B cell (primary cell): ENCODE results near the gene IL17RC. TPM values are rescaled to one million over a fixed set of nuclear protein-coding genes. Genes with fewer than 3 reads are reported as not detected.

Source experiments
- ATAC-seq: fragments of 200-7000 bp; cut with Tn5 transposase; one replicate; pipeline ENCODE4 v1.10.0; 2021; ENCODE audit warnings: low read depth, mild to moderate bottlenecking, moderate number of reproducible peaks, moderate library complexity
- CTCF ChIA-PET: fragments of 350-600 bp; sonication (Branson Sonifier 250); formaldehyde crosslinking; loops from one replicate; lab custom pipeline; 2021; ENCODE audit warnings: antibody characterized with exemption, inconsistent platforms; lab: Charles Lee
- POLR2A ChIA-PET: fragments of 350-600 bp; sonication (Branson Sonifier 250); formaldehyde crosslinking; loops from one replicate; lab custom pipeline; 2021; ENCODE audit warnings: antibody characterized with exemption; lab: Charles Lee
- DNase-seq: peaks from one replicate; pipeline ENCODE4 v3.0.0; 2013
- H2AFZ ChIP-seq: 2 replicates; pipeline ENCODE4 v1.6.1; 2012; ENCODE audit warnings: mild to moderate bottlenecking, low read depth, low read length; ENCODE audit not compliant: insufficient read depth, poor library complexity, severe bottlenecking
- H3K27ac ChIP-seq, 2 donors: 1 replicate in 1 of 2; 2 replicates in 1 of 2; pipeline ENCODE4 v1.5.1; 2012 to 2013; ENCODE audit warnings: low read length in 2 of 2, mild to moderate bottlenecking in 2 of 2, moderate library complexity in 1 of 2
- H3K27me3 ChIP-seq, 4 experiments: fragments of 200-600 bp in 1 of 4; sonication (generic) in 1 of 4; replicated peaks in 1 of 4; 1 replicate in 2 of 4; 2 replicates in 2 of 4; pipeline versions ENCODE4 v1.6.1 to v1.7.0; 2013 to 2016; ENCODE audit warnings: low read length in 3 of 4, mild to moderate bottlenecking in 2 of 4, mixed read lengths in 1 of 4, moderate library complexity in 1 of 4; ENCODE audit not compliant: insufficient read depth in 4 of 4, control insufficient read depth in 3 of 4; ENCODE audit errors: control extremely low read depth in 1 of 4
- H3K36me3 ChIP-seq, 2 experiments: replicated peaks in 1 of 2; 1 replicate in 1 of 2; 2 replicates in 1 of 2; pipeline versions ENCODE4 v1.6.1 to v1.7.1; 2013; ENCODE audit warnings: low read length in 1 of 2; ENCODE audit not compliant: insufficient read depth in 2 of 2, control insufficient read depth in 1 of 2; ENCODE audit errors: control extremely low read depth in 1 of 2, extremely low read depth in 1 of 2
- H3K4me1 ChIP-seq, 2 donors: fragments of 200-600 bp in 1 of 2; sonication (generic) in 1 of 2; 1 replicate in 1 of 2; 2 replicates in 1 of 2; pipeline versions ENCODE4 v1.5.1 to v1.6.1; 2013 to 2017; ENCODE audit warnings: low read length in 2 of 2; ENCODE audit not compliant: control insufficient read depth in 2 of 2, insufficient read depth in 2 of 2
- H3K4me2 ChIP-seq: replicated peaks from 2 replicates; pipeline ENCODE3; 2012; ENCODE audit warnings: mild to moderate bottlenecking, low read depth, low read length; ENCODE audit not compliant: poor library complexity, severe bottlenecking
- H3K4me3 ChIP-seq, 5 experiments: fragments of 200-600 bp in 1 of 5; sonication (generic) in 1 of 5; 1 replicate in 3 of 5; 2 replicates in 2 of 5; pipeline versions ENCODE4 v1.5.1 to v1.7.0; 2011 to 2016; ENCODE audit warnings: low read length in 4 of 5, mild to moderate bottlenecking in 4 of 5, low read depth in 2 of 5, control low read depth in 1 of 5, moderate library complexity in 1 of 5; ENCODE audit not compliant: insufficient read depth in 1 of 5; ENCODE audit errors: control extremely low read depth in 1 of 5, extremely low read depth in 1 of 5
- H3K79me2 ChIP-seq: fragments of 200-600 bp; sonication (generic); one replicate; pipeline ENCODE4 v1.6.0; 2016; ENCODE audit warnings: low read length; ENCODE audit not compliant: control insufficient read depth, insufficient read depth
- H3K9ac ChIP-seq: fragments of 200-600 bp; sonication (generic); 2 replicates; pipeline ENCODE4 v1.6.1; 2017; ENCODE audit warnings: mild to moderate bottlenecking, low read length, moderate library complexity
- H3K9me3 ChIP-seq, 3 donors: one replicate each; pipeline versions ENCODE4 v1.6.1 to v1.7.1; 2013; ENCODE audit warnings: low read length in 2 of 3; ENCODE audit not compliant: control insufficient read depth in 2 of 3, insufficient read depth in 1 of 3; ENCODE audit errors: control extremely low read depth in 1 of 3
- H4K20me1 ChIP-seq: 2 replicates; pipeline ENCODE4 v1.6.0; 2012; ENCODE audit warnings: mild to moderate bottlenecking, low read length; ENCODE audit not compliant: insufficient read depth, control insufficient read depth, poor library complexity, severe bottlenecking
- H3K27ac Mint-ChIP-seq: one replicate; pipeline ENCODE4 v1.8.0; 2021; ENCODE audit warnings: mixed read lengths
- H3K27me3 Mint-ChIP-seq: one replicate; pipeline ENCODE4 v1.8.0; 2021; ENCODE audit warnings: mixed read lengths
- H3K4me1 Mint-ChIP-seq: one replicate; pipeline ENCODE4 v1.8.0; 2021; ENCODE audit warnings: mixed read lengths
- H3K4me3 Mint-ChIP-seq: one replicate; pipeline ENCODE4 v1.8.0; 2021; ENCODE audit warnings: mixed read lengths
- H3K9me3 Mint-ChIP-seq: one replicate; pipeline ENCODE4 v1.8.0; 2022; ENCODE audit warnings: mixed read lengths; ENCODE audit not compliant: insufficient read depth
- CTCF ChIP-seq: fragments of 200-600 bp; IDR thresholded peaks from one replicate; pipeline ENCODE4 v1.8.0; 2022; ENCODE audit warnings: antibody characterized with exemption, mild to moderate bottlenecking
- EZH2 ChIP-seq: IDR thresholded peaks from 2 replicates; pipeline ENCODE4 v1.6.1; 2012; ENCODE audit warnings: borderline replicate concordance, low read depth, mild to moderate bottlenecking, moderate library complexity, low read length; ENCODE audit not compliant: insufficient read depth, poor library complexity, severe bottlenecking
- WGBS: methylation state at CpG from one replicate; pipeline ENCODE4 v1.1.5; 2013; ENCODE audit warnings: missing lambda C conversion rate; ENCODE audit not compliant: insufficient coverage; 5-methylcytosine and 5-hydroxymethylcytosine counted together
- intact Hi-C: fragments of 100-400 bp; cut with micrococcal nuclease; formaldehyde crosslinking; loops from one replicate; pipeline ENCODE4 v1.10.0; 2022
- polyA plus RNA-seq: library from polyadenylated mRNA; depleted of rRNA; stranded (reverse); fragments of >200 nt; gene quantifications from 2 replicates; pipeline ENCODE4 v1.2.3, GENCODE V29; 2012
- total RNA-seq, 2 donors: library from RNA; stranded (reverse); fragments of 120-200 nt in 1 of 2; gene quantifications; 1 replicate in 1 of 2; 2 replicates in 1 of 2; pipeline versions ENCODE4 v1.2.3 to v1.2.4, GENCODE V29; 2013 to 2022

The IL17RC gene
- total and polyA plus RNA-seq, 2 donors (not counting 1 experiment from before 2014, with no cell fraction given): 0.25 to 0.98 TPM

- ATAC-seq: no peak
- POLR2A ChIA-PET: interaction anchor here (0.6 kb wide), 1 partner anchor 47 kb away, joined by 3 read pairs; the partner anchor contains the start of gene CRELD1
- Mint-ChIP-seq H3K4me3 (no peak overlapping the region), H3K27ac (no peak overlapping the region), H3K27me3 (no peaks in the 10 kb centered on the region), H3K9me3 (no peaks in the 10 kb centered on the region), H3K4me1 (peaks cover 12% of the 10 kb centered on the region)
- Histone ChIP-seq H3K9ac (no peak overlapping the region), H3K79me2 (peaks cover 10% of the 10 kb centered on the region), H4K20me1 (no peaks in the 10 kb centered on the region), H3K4me3 (no peak overlapping the region), H3K4me1 (peaks cover 6 to 9% of the 10 kb centered on the region in 2 donors), H3K27me3 (no peaks in the 10 kb centered on the region), H3K36me3 (no peaks in the 10 kb centered on the region), H3K27ac (no peak overlapping the region), H2AFZ (no peak overlapping the region), H3K9me3 (no peaks in the 10 kb centered on the region), H3K4me2 (no peak overlapping the region)
- intact Hi-C loops: no loop called here
- no peak for TF ChIP-seq CTCF
- no peak for TF ChIP-seq EZH2
- no peak for DNase-seq
- CTCF ChIA-PET: no interaction called here
These were observed 30.6 kb upstream of the IL17RC start for GRCh38 chr3:9886328-9886727.

GRCh38 chr3:9887480-9887879 is 29.4 kb upstream of the IL17RC start:
- 94% methylated on average over 4 of the region's 5 CpGs for WGBS
- H3K9ac ChIP-seq: no peak overlapping the region
- Mint-ChIP-seq H3K27ac (no peak overlapping the region), H3K27me3 (no peaks in the 10 kb centered on the region), H3K9me3 (no peaks in the 10 kb centered on the region), H3K4me3 (no peak overlapping the region), H3K4me1 (peaks cover 18% of the 10 kb centered on the region)
- H3K9me3 ChIP-seq: no peaks in the 10 kb centered on the region
- H4K20me1 ChIP-seq: no peaks in the 10 kb centered on the region
- H3K36me3 ChIP-seq: peaks cover 0 to 3% of the 10 kb centered on the region in 2 experiments
- H3K4me2 ChIP-seq: no peak overlapping the region
- ChIA-PET POLR2A (no interaction called here), CTCF (no interaction called here)
- intact Hi-C loops: no loop called here
- H3K79me2 ChIP-seq: peaks cover 21% of the 10 kb centered on the region
- ATAC-seq (no peak), DNase-seq (no peak)
- H3K4me1 ChIP-seq: peaks cover 12 to 16% of the 10 kb centered on the region in 2 donors
- no peak overlapping the region for H2AFZ ChIP-seq
- no peak overlapping the region for H3K4me3 ChIP-seq
- no peak overlapping the region for H3K27ac ChIP-seq
- TF ChIP-seq EZH2: no peak
- no peak for TF ChIP-seq CTCF
- no peaks in the 10 kb centered on the region for H3K27me3 ChIP-seq
